Trophoblast cell (in vitro differentiated cells and primary cell): ENCODE results near the gene PATL1. TPM values are rescaled to one million over a fixed set of nuclear protein-coding genes. Genes with fewer than 3 reads are reported as not detected.

Source experiments
- DNase-seq, 2 donors: peaks; one replicate each; pipeline ENCODE4 v3.0.0-alpha.2; 2016
- H2AFZ ChIP-seq: 2 replicates; pipeline ENCODE4 v1.6.1; 2013; ENCODE audit warnings: low read length, moderate library complexity, mild to moderate bottlenecking; ENCODE audit not compliant: insufficient read depth, poor library complexity
- H2AK5ac ChIP-seq: 2 replicates; pipeline ENCODE4 v1.6.1; 2013; ENCODE audit warnings: mild to moderate bottlenecking, low read length
- H2BK120ac ChIP-seq: 2 replicates; pipeline ENCODE4 v1.6.1; 2013; ENCODE audit warnings: low read length, mild to moderate bottlenecking, moderate library complexity; ENCODE audit not compliant: insufficient read depth, poor library complexity
- H2BK12ac ChIP-seq: 2 replicates; pipeline ENCODE4 v1.6.1; 2013; ENCODE audit warnings: mild to moderate bottlenecking, low read length, moderate library complexity
- H2BK5ac ChIP-seq: 2 replicates; pipeline ENCODE4 v1.6.1; 2013; ENCODE audit warnings: low read length, low read depth, moderate library complexity, mild to moderate bottlenecking; ENCODE audit not compliant: poor library complexity
- H3K14ac ChIP-seq: 2 replicates; pipeline ENCODE4 v1.6.1; 2013; ENCODE audit warnings: mild to moderate bottlenecking, low read length
- H3K18ac ChIP-seq: 2 replicates; pipeline ENCODE4 v1.6.1; 2013; ENCODE audit warnings: mild to moderate bottlenecking, low read length
- H3K23ac ChIP-seq: 2 replicates; pipeline ENCODE4 v1.6.1; 2013; ENCODE audit warnings: low read length
- H3K27ac ChIP-seq: 2 replicates; pipeline ENCODE4 v1.5.1; 2013; ENCODE audit warnings: low read depth, mild to moderate bottlenecking, inconsistent platforms, low read length, moderate library complexity
- H3K27me3 ChIP-seq: 2 replicates; pipeline ENCODE4 v1.6.1; 2013; ENCODE audit warnings: inconsistent platforms, mild to moderate bottlenecking, low read length, moderate library complexity; ENCODE audit not compliant: insufficient read depth
- H3K36me3 ChIP-seq, 2 experiments: 1 replicate in 1 of 2; 2 replicates in 1 of 2; pipeline ENCODE4 v1.6.1; 2013; ENCODE audit warnings: low read length in 2 of 2, mild to moderate bottlenecking in 2 of 2, moderate library complexity in 1 of 2; ENCODE audit not compliant: insufficient read depth in 2 of 2, control insufficient read depth in 1 of 2
- H3K4ac ChIP-seq: 2 replicates; pipeline ENCODE4 v1.6.1; 2013; ENCODE audit warnings: low read depth, mild to moderate bottlenecking, low read length, moderate library complexity
- H3K4me1 ChIP-seq, 2 experiments: 1 replicate in 1 of 2; 2 replicates in 1 of 2; pipeline ENCODE4 v1.6.1; 2013; ENCODE audit warnings: low read length in 2 of 2, mild to moderate bottlenecking in 2 of 2, moderate library complexity in 1 of 2; ENCODE audit not compliant: insufficient read depth in 2 of 2, control insufficient read depth in 1 of 2
- H3K4me2 ChIP-seq: 2 replicates; pipeline ENCODE4 v1.6.1; 2013; ENCODE audit warnings: inconsistent platforms, mild to moderate bottlenecking, low read length, moderate library complexity
- H3K4me3 ChIP-seq: 2 replicates; pipeline ENCODE4 v1.5.1; 2013; ENCODE audit warnings: mild to moderate bottlenecking, low read depth, low read length, inconsistent platforms
- H3K79me1 ChIP-seq: one replicate; pipeline ENCODE4 v1.6.1; 2013; ENCODE audit warnings: low read length
- H3K79me2 ChIP-seq: 2 replicates; pipeline ENCODE4 v1.6.1; 2013; ENCODE audit warnings: low read length, mild to moderate bottlenecking; ENCODE audit not compliant: control insufficient read depth, insufficient read depth, poor library complexity
- H3K9ac ChIP-seq: 2 replicates; pipeline ENCODE4 v1.6.1; 2013; ENCODE audit warnings: mild to moderate bottlenecking, low read length
- H3K9me3 ChIP-seq: 2 replicates; pipeline ENCODE4 v1.6.1; 2013; ENCODE audit warnings: low read depth, mild to moderate bottlenecking, control low read depth, inconsistent platforms, low read length; ENCODE audit not compliant: insufficient read depth
- H4K12ac ChIP-seq: 2 replicates; pipeline ENCODE4 v1.6.1; 2013; ENCODE audit warnings: low read depth, mild to moderate bottlenecking, low read length, moderate library complexity
- H4K8ac ChIP-seq: 2 replicates; pipeline ENCODE4 v1.6.1; 2013; ENCODE audit warnings: low read depth, mild to moderate bottlenecking, low read length, moderate library complexity
- H4K91ac ChIP-seq: one replicate; pipeline ENCODE4 v1.6.1; 2013; ENCODE audit warnings: low read depth, mild to moderate bottlenecking, low read length, moderate library complexity
- WGBS: extraction: QIAGEN DNeasy Blood & Tissue Kit; methylation state at CpG from one replicate; pipeline ENCODE4 v1.1.7; 2013; ENCODE audit warnings: missing lambda C conversion rate; ENCODE audit not compliant: insufficient read length, insufficient coverage; ENCODE audit errors: extremely low coverage; 5-methylcytosine and 5-hydroxymethylcytosine counted together
- polyA plus RNA-seq: library from polyadenylated mRNA; stranded (reverse); fragments of 200-250 nt; gene quantifications from 2 replicates; pipeline ENCODE4 v1.2.3, GENCODE V29; 2013

PATL1 gene
- polyA plus RNA-seq = 27.1 and 27.2 TPM in 2 replicates

DNA sequence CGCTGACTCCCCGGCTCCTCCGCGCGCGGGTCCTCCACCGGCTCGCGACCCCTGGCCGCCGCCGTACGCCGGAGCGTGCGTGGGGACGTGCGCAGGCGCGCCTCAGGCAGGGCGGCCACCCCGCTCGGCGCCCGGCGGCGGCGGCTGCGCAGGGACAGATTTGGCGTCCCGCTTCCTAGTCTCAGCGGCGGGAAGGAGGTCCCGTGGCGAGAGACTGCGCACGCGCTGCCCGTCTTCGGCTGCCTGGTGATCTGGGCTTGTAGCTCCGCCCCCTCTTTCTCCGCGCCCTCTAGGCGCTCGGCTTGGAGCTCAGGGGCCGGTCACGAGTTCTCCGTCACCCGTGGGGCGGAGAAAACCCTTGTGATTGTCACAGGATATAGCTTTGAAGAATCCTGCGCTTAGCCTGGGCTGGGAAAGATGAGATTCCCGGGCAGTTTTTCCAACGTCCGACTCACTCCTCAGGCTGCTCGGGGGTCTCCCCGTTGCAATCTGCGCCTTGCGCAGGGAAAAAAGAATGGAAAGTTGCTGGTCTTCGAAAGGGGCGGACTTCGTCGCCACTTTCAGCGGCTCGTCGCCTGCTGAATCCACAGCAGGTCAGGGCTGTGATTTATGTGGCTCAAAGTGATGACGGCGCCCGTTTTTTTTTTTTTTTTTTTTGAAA is at the start of gene PATL1:
TSS of gene PATL1 (minus strand) at position 88 of the 661 bp plus-strand sequence. CDS start 142 bp downstream, outside the sequence.
- Histone ChIP-seq H3K27me3 (no peaks in the 10 kb centered on the region), H3K4me1 (peaks cover 0 to 5% of the 10 kb centered on the region in 2 experiments), H3K4me3 (peak within 1 kb of the TSS; percentile 89), H3K79me2 (peaks cover 10% of the 10 kb centered on the region), H3K4me2 (peak within 1 kb of the TSS; percentile 83), H3K23ac (no peak within 1 kb of the TSS), H3K9me3 (no peaks in the 10 kb centered on the region), H3K36me3 (peaks cover 10 to 14% of the 10 kb centered on the region in 2 experiments), H4K8ac (peak within 1 kb of the TSS; percentile 99), H4K91ac (peak within 1 kb of the TSS; percentile 97), H3K4ac (peak within 1 kb of the TSS; percentile 96), H3K79me1 (peaks cover 15% of the 10 kb centered on the region), H2AFZ (peak within 1 kb of the TSS; percentile 98), H2BK5ac (peak within 1 kb of the TSS; percentile 99), H2BK12ac (peak within 1 kb of the TSS; percentile 36), H2BK120ac (peak within 1 kb of the TSS; percentile 97), H3K27ac (peak within 1 kb of the TSS; percentile 99), H4K12ac (peak within 1 kb of the TSS; percentile 91), H3K14ac (peak within 1 kb of the TSS; percentile 98), H3K9ac (peak within 1 kb of the TSS; percentile 88), H2AK5ac (peak within 1 kb of the TSS; percentile 85), H3K18ac (peak within 1 kb of the TSS; percentile 99)
- no CpG with 5 or more reads among the region's 68 CpGs for WGBS
- DNase-seq = peak; percentile 99 to 100

DNA sequence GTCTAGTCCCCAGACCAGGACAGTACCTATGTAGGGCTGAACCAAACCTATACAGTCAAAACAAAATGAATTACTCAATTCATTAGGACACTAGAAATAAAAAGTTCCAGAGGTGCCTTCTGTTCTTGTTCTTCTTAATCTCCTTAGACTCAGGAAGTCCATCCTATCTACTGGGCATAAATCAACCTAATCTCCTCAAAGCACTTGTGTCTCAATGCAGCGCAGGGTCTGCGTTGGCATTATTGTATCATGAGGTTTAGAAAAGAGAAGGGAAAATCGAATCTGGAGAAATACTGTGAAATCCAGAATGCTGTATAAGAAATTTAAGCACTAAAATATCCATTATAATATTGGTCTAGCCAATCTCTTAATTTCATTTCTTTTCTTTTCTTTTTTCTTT is 47.2 kb upstream of the PATL1 start:
- DNase-seq = no peak
- Histone ChIP-seq H3K14ac (no peak overlapping the region), H3K4ac (no peak overlapping the region), H3K23ac (no peak overlapping the region), H2BK5ac (no peak overlapping the region), H2AK5ac (no peak overlapping the region), H3K27ac (no peak overlapping the region), H3K4me2 (no peak overlapping the region), H4K91ac (no peak overlapping the region), H3K79me1 (no peaks in the 10 kb centered on the region), H4K12ac (no peak overlapping the region), H3K27me3 (no peaks in the 10 kb centered on the region), H2AFZ (no peak overlapping the region), H3K9me3 (no peaks in the 10 kb centered on the region), H3K18ac (no peak overlapping the region), H3K36me3 (no peaks in the 10 kb centered on the region), H3K79me2 (no peaks in the 10 kb centered on the region), H3K9ac (no peak overlapping the region), H2BK12ac (no peak overlapping the region), H3K4me3 (no peak overlapping the region), H4K8ac (no peak overlapping the region), H3K4me1 (no peaks in the 10 kb centered on the region), H2BK120ac (no peak overlapping the region)
- no CpG with 5 or more reads among the region's 3 CpGs for WGBS

- no peak within 1 kb of the TSS for H2AFZ ChIP-seq
- H3K4me1 ChIP-seq = no peaks in the 10 kb centered on the region
- H4K12ac ChIP-seq = no peak within 1 kb of the TSS
- H2BK12ac ChIP-seq = no peak within 1 kb of the TSS
- no peaks in the 10 kb centered on the region for H3K79me1 ChIP-seq
- no peak within 1 kb of the TSS for H3K4me2 ChIP-seq
- H3K36me3 ChIP-seq = no peaks in the 10 kb centered on the region
- no peaks in the 10 kb centered on the region for H3K27me3 ChIP-seq
- no peak within 1 kb of the TSS for H3K9ac ChIP-seq
- no peak within 1 kb of the TSS for H4K91ac ChIP-seq
- no peak within 1 kb of the TSS for H3K4ac ChIP-seq
- no peak within 1 kb of the TSS for H3K4me3 ChIP-seq
- H3K79me2 ChIP-seq = no peaks in the 10 kb centered on the region
- no peaks in the 10 kb centered on the region for H3K9me3 ChIP-seq
- H3K27ac ChIP-seq = no peak within 1 kb of the TSS
- no peak within 1 kb of the TSS for H2AK5ac ChIP-seq
- no peak for DNase-seq
- H3K14ac ChIP-seq = no peak within 1 kb of the TSS
- no CpG with 5 or more reads among the region's 2 CpGs for WGBS
- H2BK5ac ChIP-seq = no peak within 1 kb of the TSS
- no peak within 1 kb of the TSS for H3K23ac ChIP-seq
- no peak within 1 kb of the TSS for H4K8ac ChIP-seq
- no peak within 1 kb of the TSS for H3K18ac ChIP-seq
- H2BK120ac ChIP-seq = no peak within 1 kb of the TSS
Measured at GRCh38 chr11:59713745-59714144, 44.9 kb upstream of the PATL1 start, which contains the start of gene OR10V1. Gene OR10V1 (minus strand): TSS chr11:59713845. CDS start chr11:59713845, 0 bp downstream.

- no peak overlapping the region for H3K9ac ChIP-seq
- no peaks in the 10 kb centered on the region for H3K79me2 ChIP-seq
- H3K9me3 ChIP-seq = no peaks in the 10 kb centered on the region
- no peak overlapping the region for H2AK5ac ChIP-seq
- H3K79me1 ChIP-seq = peaks cover 4% of the 10 kb centered on the region
- H4K12ac ChIP-seq = no peak overlapping the region
- H4K91ac ChIP-seq = no peak overlapping the region
- no peak overlapping the region for H2BK120ac ChIP-seq
- H3K23ac ChIP-seq = no peak overlapping the region
- H3K14ac ChIP-seq = no peak overlapping the region
- DNase-seq = no peak
- no peak overlapping the region for H2BK5ac ChIP-seq
- peak overlapping the region; percentile 38 for H2BK12ac ChIP-seq
- H2AFZ ChIP-seq = no peak overlapping the region
- H3K4ac ChIP-seq = no peak overlapping the region
- no peaks in the 10 kb centered on the region for H3K36me3 ChIP-seq
- H3K18ac ChIP-seq = no peak overlapping the region
- H3K4me1 ChIP-seq = peaks cover 3% of the 10 kb centered on the region in 2 experiments
- H3K27me3 ChIP-seq = no peaks in the 10 kb centered on the region
- no peak overlapping the region for H3K4me2 ChIP-seq
- H3K4me3 ChIP-seq = no peak overlapping the region
- no peak overlapping the region for H4K8ac ChIP-seq
- WGBS = no CpG with 5 or more reads among the region's 3 CpGs
- H3K27ac ChIP-seq = no peak overlapping the region
Measured at GRCh38 chr11:59710136-59710847, 41.5 kb upstream of the PATL1 start.
